OCI-LY7 (cell line): ENCODE results near the gene TRAPPC12.

ENCODE experiments used
- CTCF ChIP-seq: fragments of 200-600 bp; sonication (generic); conservative IDR thresholded peaks from 2 replicates; pipeline ENCODE4 v1.5.1; 2014; ENCODE audit warnings: mild to moderate bottlenecking, antibody characterized with exemption, low read length, moderate library complexity, mixed read lengths
- EZH2phosphoT487 ChIP-seq: fragments of 200-600 bp; sonication (generic); IDR thresholded peaks from 2 replicates; pipeline ENCODE4 v1.6.1; 2018; ENCODE audit warnings: low read depth, borderline replicate concordance, mild to moderate bottlenecking, mixed run types, antibody characterized with exemption, low read length, moderate library complexity, mixed read lengths

DNA sequence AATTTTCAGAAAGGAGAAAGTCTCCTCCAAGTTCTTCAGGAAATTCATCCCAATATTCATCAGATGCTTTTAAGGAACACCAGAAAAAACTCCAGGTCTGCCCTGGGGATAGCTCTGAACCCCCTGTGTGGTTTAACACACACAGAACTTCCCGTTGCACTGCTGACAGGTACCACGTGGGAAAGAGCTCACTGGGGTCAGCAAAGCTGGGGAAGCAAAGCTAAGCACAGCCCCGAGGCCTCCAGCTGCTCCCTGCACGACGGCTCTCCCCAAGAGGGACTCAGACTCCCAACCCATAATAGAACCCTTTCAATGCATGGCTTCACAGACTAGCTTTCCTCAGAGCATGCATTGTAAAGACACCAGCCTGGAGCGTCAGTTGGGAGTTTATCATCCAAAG is 111.8 kb downstream of the TRAPPC12 start:
- TF ChIP-seq CTCF (no peak), EZH2phosphoT487 (no peak)
